K562 (cell line): ENCODE results near the gene ZNF569. TPM values are rescaled to one million over a fixed set of nuclear protein-coding genes. Genes with fewer than 3 reads are reported as not detected.
A peak's percentile ranks its signal among the peaks of the same experiment; 100 is the strongest.

ENCODE experiments used
- ATF7 ChIP-seq: fragments of 450-650 bp; IDR thresholded peaks from 2 replicates; pipeline ENCODE4 v1.7.1; 2014; ENCODE audit warnings: mild to moderate bottlenecking, moderate library complexity
- DIDO1 ChIP-seq: fragments of 450-650 bp; IDR thresholded peaks from 2 replicates; pipeline ENCODE4 v1.6.1; 2016; ENCODE audit warnings: low read depth, missing biosample characterization, missing genetic modification characterization
- E2F3 ChIP-seq: fragments of 250-450 bp; sonication (Bioruptor Pico); IDR thresholded peaks from 2 replicates; pipeline ENCODE4 v1.4.0; 2020; ENCODE audit warnings: mild to moderate bottlenecking
- GABPA ChIP-seq: fragments of 200-800 bp; sonication (Bioruptor generic); conservative IDR thresholded peaks from 2 replicates; pipeline ENCODE4 v1.6.1; 2016; ENCODE audit warnings: low read depth, missing genetic modification characterization, missing compliant biosample characterization
- HCFC1 ChIP-seq: IDR thresholded peaks from 2 replicates; pipeline ENCODE4 v1.6.1; 2012; ENCODE audit warnings: low read depth, low read length, improper control_type of control experiment
- MEF2D ChIP-seq: conservative IDR thresholded peaks from 2 replicates; pipeline ENCODE4 v1.6.1; 2016; ENCODE audit warnings: low read depth, missing genetic modification characterization, missing compliant biosample characterization
- MEIS2 ChIP-seq: fragments of 450-650 bp; IDR thresholded peaks from 2 replicates; pipeline ENCODE4 v1.6.1; 2014; ENCODE audit warnings: mild to moderate bottlenecking; ENCODE audit not compliant: partially characterized antibody
- NCOA2 ChIP-seq, 2 experiments: fragments of 450-650 bp; IDR thresholded peaks; 2 replicates each; pipeline ENCODE4 v1.6.1; 2018; ENCODE audit warnings: mild to moderate bottlenecking in 2 of 2, moderate library complexity in 1 of 2; ENCODE audit not compliant: partially characterized antibody in 2 of 2
- NRF1 ChIP-seq, 2 experiments: fragments of 450-650 bp; IDR thresholded peaks in 1 of 2; conservative IDR thresholded peaks in 1 of 2; 2 replicates each; pipeline ENCODE4 v1.6.1; 2014; ENCODE audit warnings: mild to moderate bottlenecking in 2 of 2
- PCBP2 ChIP-seq: fragments of 200-400 bp; formaldehyde crosslinking; IDR thresholded peaks from 2 replicates; pipeline ENCODE4 v1.6.1; 2018; ENCODE audit warnings: low read length, low read depth, mild to moderate bottlenecking, moderate library complexity; ENCODE audit not compliant: poor library complexity, severe bottlenecking
- PHF8 ChIP-seq: fragments of 200-600 bp; sonication (generic); IDR thresholded peaks from 2 replicates; pipeline ENCODE4 v1.6.1; 2012; ENCODE audit warnings: mixed run types, mild to moderate bottlenecking, inconsistent platforms, low read length, moderate library complexity, borderline replicate concordance
- RBFOX2 ChIP-seq: fragments of 200-400 bp; formaldehyde crosslinking; IDR thresholded peaks from 2 replicates; pipeline ENCODE4 v1.6.1; 2017; ENCODE audit warnings: low read depth, mild to moderate bottlenecking, low read length, moderate library complexity
- SMARCE1 ChIP-seq: fragments of 450-650 bp; IDR thresholded peaks from 2 replicates; pipeline ENCODE4 v1.7.1; 2016; ENCODE audit warnings: mild to moderate bottlenecking
- TCFL5 ChIP-seq: fragments of 250-450 bp; sonication (Bioruptor Pico); conservative IDR thresholded peaks from 2 replicates; pipeline ENCODE4 v1.6.1; 2021; ENCODE audit warnings: mild to moderate bottlenecking, moderate library complexity, matching md5 sums
- THRAP3 ChIP-seq: fragments of 450-650 bp; IDR thresholded peaks from 2 replicates; pipeline ENCODE4 v1.6.1; 2016; ENCODE audit warnings: mild to moderate bottlenecking, inconsistent platforms, borderline replicate concordance
- TRIM28 ChIP-seq: fragments of 450-650 bp; IDR thresholded peaks from 2 replicates; pipeline ENCODE4 v1.6.1; 2017
- USF1 ChIP-seq: sonication (generic); formaldehyde crosslinking; IDR thresholded peaks from 2 replicates; pipeline ENCODE4 v1.9.0; 2022; ENCODE audit warnings: mild to moderate bottlenecking, missing genetic modification reagents
- ZKSCAN8 ChIP-seq: fragments of 200-800 bp; sonication (Bioruptor generic); IDR thresholded peaks from 2 replicates; pipeline ENCODE4 v1.6.1; 2016; ENCODE audit warnings: missing genetic modification characterization, missing compliant biosample characterization
- ZNF133 ChIP-seq: fragments of 250-450 bp; sonication (Bioruptor Pico); IDR thresholded peaks from 2 replicates; pipeline ENCODE4 v1.4.0; 2020; ENCODE audit warnings: mild to moderate bottlenecking
- ZNF134 ChIP-seq: fragments of 250-450 bp; sonication (Bioruptor Pico); conservative IDR thresholded peaks from 2 replicates; pipeline ENCODE4 v1.4.0; 2020
- ZNF143 ChIP-seq: sonication (generic); formaldehyde crosslinking; IDR thresholded peaks from 2 replicates; pipeline ENCODE4 v1.9.0; 2022; ENCODE audit warnings: mild to moderate bottlenecking, missing genetic modification reagents
- ZNF431 ChIP-seq: sonication (generic); formaldehyde crosslinking; IDR thresholded peaks from 2 replicates; pipeline ENCODE4 v1.8.0; 2022; ENCODE audit warnings: mild to moderate bottlenecking, missing genetic modification reagents
- ZNF507 ChIP-seq: conservative IDR thresholded peaks from 2 replicates; pipeline ENCODE4 v1.6.1; 2017; ENCODE audit warnings: missing genetic modification characterization, missing compliant biosample characterization
- ZNF830 ChIP-seq: fragments of 250-450 bp; sonication (Bioruptor Pico); IDR thresholded peaks from 2 replicates; pipeline ENCODE4 v1.5.0; 2021; ENCODE audit warnings: mild to moderate bottlenecking
- polyA plus RNA-seq, 8 experiments: library from polyadenylated mRNA; depleted of rRNA in 4 of 8; stranded (reverse) in 5 of 8; unstranded in 3 of 8; fragments of >200 nt; fragmentation: Nextera tagmentation in 2 of 8; fragmentation: Illumina TruSeq in 1 of 8; extraction: Ambion mirVana in 2 of 8; extraction: Trizol in 1 of 8; gene quantifications; 2 replicates each; pipeline versions ENCODE4 v1.2.1 to v1.2.3, GENCODE V29; 2011 to 2014; ENCODE audit warnings: inconsistent platforms in 1 of 8, missing spikeins in 1 of 8
- total RNA-seq, 7 experiments: library from RNA; depleted of rRNA in 6 of 7; stranded (reverse); fragments of >200 nt in 6 of 7; fragmentation: Illumina TruSeq in 2 of 7; extraction: Trizol in 2 of 7; gene quantifications; 2 replicates each; pipeline versions ENCODE4 v1.2.1 to v1.2.3, GENCODE V29; 2011 to 2021; ENCODE audit warnings: low replicate concordance in 1 of 7
- TF ChIP-seq, protein P1 (sequence below): sonication (generic); formaldehyde crosslinking; IDR thresholded peaks from 2 replicates; pipeline ENCODE4 v1.8.0; 2022; ENCODE audit warnings: mild to moderate bottlenecking, missing genetic modification reagents
- TF ChIP-seq, protein P2 (sequence below): fragments of 150-350 bp; IDR thresholded peaks from 2 replicates; pipeline ENCODE4 v1.6.1; 2014; ENCODE audit warnings: low read depth, mild to moderate bottlenecking, low read length, borderline replicate concordance

ZNF569 gene
- total and polyA plus RNA-seq, 9 of the 15 experiments (the other 6 are each of a cell fraction or from before 2014, with no cell fraction given), result 2.1 to 5.7 (median 4.5) TPM

GRCh38 chr19:37370880-37371661, 96.2 kb downstream of the ZNF569 start, which contains the start of gene ZNF527 (continued):
- TF ChIP-seq NCOA2 (IDR thresholded peaks at IDR 0.05; ENCODE audit: partially characterized antibody in 2 of 2) (no peak), NRF1 (conservative IDR thresholded peaks at IDR 0.05 in 1 of 2, IDR thresholded peaks at IDR 0.05 in 1 of 2) (peak; percentile 92 to 94), ZNF143 (CRISPR knock-in tag) (peak; percentile 81), GABPA (tag) (peak; percentile 42), HCFC1 (peak; percentile 91), USF1 (no peak), ZNF507 (tag) (no peak), ZNF431 (no peak), TRIM28 (no peak), ZNF134 (CRISPR knock-in tag) (no peak), DIDO1 (tag) (no peak), E2F3 (CRISPR knock-in tag) (0 out of 2 replicates have a peak, but pooled peaks have one; percentile 69), ZNF830 (no peak), SMARCE1 (no peak), THRAP3 (no peak), RBFOX2 (peak; percentile 78), ZKSCAN8 (CRISPR knock-in tag) (no peak), PHF8 (peak; percentile 65), ATF7 (peak; percentile 76), MEF2D (tag) (no peak), TCFL5 (CRISPR knock-in tag) (no peak), MEIS2 (peak; percentile 24), ZNF133 (no peak), PCBP2 (no peak)
- TF ChIP-seq, protein P1, sequence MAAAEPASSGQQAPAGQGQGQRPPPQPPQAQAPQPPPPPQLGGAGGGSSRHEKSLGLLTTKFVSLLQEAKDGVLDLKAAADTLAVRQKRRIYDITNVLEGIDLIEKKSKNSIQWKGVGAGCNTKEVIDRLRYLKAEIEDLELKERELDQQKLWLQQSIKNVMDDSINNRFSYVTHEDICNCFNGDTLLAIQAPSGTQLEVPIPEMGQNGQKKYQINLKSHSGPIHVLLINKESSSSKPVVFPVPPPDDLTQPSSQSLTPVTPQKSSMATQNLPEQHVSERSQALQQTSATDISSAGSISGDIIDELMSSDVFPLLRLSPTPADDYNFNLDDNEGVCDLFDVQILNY (CRISPR knock-in tag), result no peak
- TF ChIP-seq, protein P2, sequence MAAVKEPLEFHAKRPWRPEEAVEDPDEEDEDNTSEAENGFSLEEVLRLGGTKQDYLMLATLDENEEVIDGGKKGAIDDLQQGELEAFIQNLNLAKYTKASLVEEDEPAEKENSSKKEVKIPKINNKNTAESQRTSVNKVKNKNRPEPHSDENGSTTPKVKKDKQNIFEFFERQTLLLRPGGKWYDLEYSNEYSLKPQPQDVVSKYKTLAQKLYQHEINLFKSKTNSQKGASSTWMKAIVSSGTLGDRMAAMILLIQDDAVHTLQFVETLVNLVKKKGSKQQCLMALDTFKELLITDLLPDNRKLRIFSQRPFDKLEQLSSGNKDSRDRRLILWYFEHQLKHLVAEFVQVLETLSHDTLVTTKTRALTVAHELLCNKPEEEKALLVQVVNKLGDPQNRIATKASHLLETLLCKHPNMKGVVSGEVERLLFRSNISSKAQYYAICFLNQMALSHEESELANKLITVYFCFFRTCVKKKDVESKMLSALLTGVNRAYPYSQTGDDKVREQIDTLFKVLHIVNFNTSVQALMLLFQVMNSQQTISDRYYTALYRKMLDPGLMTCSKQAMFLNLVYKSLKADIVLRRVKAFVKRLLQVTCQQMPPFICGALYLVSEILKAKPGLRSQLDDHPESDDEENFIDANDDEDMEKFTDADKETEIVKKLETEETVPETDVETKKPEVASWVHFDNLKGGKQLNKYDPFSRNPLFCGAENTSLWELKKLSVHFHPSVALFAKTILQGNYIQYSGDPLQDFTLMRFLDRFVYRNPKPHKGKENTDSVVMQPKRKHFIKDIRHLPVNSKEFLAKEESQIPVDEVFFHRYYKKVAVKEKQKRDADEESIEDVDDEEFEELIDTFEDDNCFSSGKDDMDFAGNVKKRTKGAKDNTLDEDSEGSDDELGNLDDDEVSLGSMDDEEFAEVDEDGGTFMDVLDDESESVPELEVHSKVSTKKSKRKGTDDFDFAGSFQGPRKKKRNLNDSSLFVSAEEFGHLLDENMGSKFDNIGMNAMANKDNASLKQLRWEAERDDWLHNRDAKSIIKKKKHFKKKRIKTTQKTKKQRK, result no peak
